SH-SY5Y (cell line): ENCODE measurements around the gene CACNA1I.

ENCODE experiments used
- GATA2 ChIP-seq: IDR thresholded peaks from 2 replicates; pipeline ENCODE4 v1.6.1; 2011; ENCODE audit warnings: mild to moderate bottlenecking, low read depth, low read length
- GATA3 ChIP-seq: IDR thresholded peaks from 2 replicates; pipeline ENCODE4 v1.6.1; 2011; ENCODE audit warnings: low read depth, mild to moderate bottlenecking, low read length, moderate library complexity

DNA sequence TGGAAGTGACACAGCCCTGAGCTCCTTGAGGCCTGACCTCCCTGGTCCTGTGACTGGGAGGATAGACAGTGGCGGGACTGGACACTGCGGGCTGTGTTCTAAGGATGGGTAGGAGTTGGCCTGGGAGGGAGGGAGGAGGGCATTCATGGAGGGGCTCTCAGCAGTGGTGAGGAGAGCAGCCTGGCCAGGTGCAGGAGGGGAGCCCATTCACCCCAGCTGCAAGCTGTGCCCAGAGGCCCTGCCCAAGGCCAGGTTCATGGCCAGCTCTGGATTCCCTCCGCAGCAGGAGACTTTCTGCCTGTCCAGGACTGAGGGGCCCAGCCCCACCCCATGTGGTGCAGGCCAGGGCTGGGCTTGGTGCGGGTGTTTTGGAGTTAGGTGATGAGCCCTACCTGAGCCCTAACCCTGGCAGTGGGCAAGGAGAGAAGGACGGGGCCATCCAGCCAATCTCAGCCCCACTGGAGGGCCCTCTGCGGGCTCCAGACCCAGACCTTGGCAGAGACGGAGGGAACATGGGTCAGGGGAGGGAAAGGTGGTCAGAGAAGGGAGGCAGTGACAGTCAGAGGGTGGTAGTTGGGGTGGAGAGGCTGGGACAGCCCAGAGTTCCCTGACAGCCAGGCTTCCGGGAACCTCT is 26.8 kb downstream of the CACNA1I start:
- TF ChIP-seq GATA2 (no peak), GATA3 (no peak)
